Measurements from ENCODE around the gene RNASE7. TPM values are rescaled to one million over a fixed set of nuclear protein-coding genes. Genes with fewer than 3 reads are reported as not detected.

RNASE7 gene
- total RNA-seq, 1 experiment from 2014 or later = not detected

DNA sequence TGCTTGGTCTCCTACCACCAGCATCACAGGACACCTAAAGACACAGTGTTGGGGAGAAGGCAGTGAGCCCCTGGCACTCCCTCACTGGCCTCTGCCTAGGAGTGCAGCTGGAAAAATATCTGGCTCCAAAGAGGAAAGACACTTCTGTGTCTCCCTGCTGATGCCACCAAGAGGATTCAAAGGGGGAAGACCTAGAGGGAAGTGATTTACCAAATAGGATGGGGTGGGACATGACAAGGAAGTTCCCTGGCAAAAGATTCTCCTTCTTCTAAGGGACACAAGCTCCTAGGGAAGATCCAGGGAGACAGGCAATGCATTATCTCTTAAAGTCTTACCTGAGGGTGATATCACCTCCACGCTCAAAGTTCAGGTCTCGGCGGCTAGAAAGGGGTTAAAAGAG lies 23.4 kb upstream of the RNASE7 start:
- Histone ChIP-seq H3K4me1 (ENCODE audit: low read length) (no peaks in the 10 kb centered on the region), H3K36me3 (ENCODE audit: insufficient read depth, low read length) (no peaks in the 10 kb centered on the region), H3K27ac (ENCODE audit: low read length) (no peak overlapping the region), H3K9me2 (replicated peaks; ENCODE audit: insufficient read depth, low read length) (no peaks in the 10 kb centered on the region), H3K79me2 (ENCODE audit: low read length) (no peaks in the 10 kb centered on the region), H4K20me1 (ENCODE audit: insufficient read depth, low read depth, low read length) (no peaks in the 10 kb centered on the region), H2AFZ (ENCODE audit: low read length) (no peak overlapping the region), H3K9me3 (ENCODE audit: low read length) (no peaks in the 10 kb centered on the region), H3K4me3 (ENCODE audit: low read length) (no peak overlapping the region), H3K9ac (ENCODE audit: low read length) (no peak overlapping the region), H3K4me2 (ENCODE audit: low read depth, low read length, poor library complexity, severe bottlenecking) (no peak overlapping the region), H3K27me3 (ENCODE audit: low read length) (no peaks in the 10 kb centered on the region; the same call in 1 of the 2 replicates)
- DNase-seq = no peak

DNA sequence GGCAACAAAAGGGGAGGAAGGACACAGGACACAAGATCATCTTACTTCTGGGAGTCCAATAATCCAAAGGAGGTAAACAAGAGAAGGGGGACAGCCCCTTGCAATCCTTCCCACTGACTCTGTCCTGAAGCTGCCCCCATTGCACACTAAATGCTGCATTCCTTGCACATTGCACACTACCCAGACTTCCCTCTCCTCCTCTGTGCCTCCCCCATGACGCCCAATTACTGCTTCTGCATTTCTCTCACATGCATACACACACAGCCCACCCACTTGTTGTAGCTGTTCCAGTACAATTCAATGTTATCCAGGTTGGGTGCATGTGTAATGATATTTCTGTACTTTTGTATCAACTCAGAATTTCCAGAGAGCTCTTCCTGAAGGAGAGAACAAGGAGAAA lies 22.8 kb upstream of the RNASE7 start:
- Histone ChIP-seq H3K4me1 (ENCODE audit: low read length) (no peaks in the 10 kb centered on the region), H3K79me2 (ENCODE audit: low read length) (no peaks in the 10 kb centered on the region), H3K27ac (ENCODE audit: low read length) (no peak overlapping the region), H3K9me2 (replicated peaks; ENCODE audit: insufficient read depth, low read length) (no peaks in the 10 kb centered on the region), H3K4me2 (ENCODE audit: low read depth, low read length, poor library complexity, severe bottlenecking) (no peak overlapping the region), H4K20me1 (ENCODE audit: insufficient read depth, low read depth, low read length) (no peaks in the 10 kb centered on the region), H3K36me3 (ENCODE audit: insufficient read depth, low read length) (no peaks in the 10 kb centered on the region), H3K9ac (ENCODE audit: low read length) (no peak overlapping the region), H2AFZ (ENCODE audit: low read length) (no peak overlapping the region), H3K4me3 (ENCODE audit: low read length) (no peak overlapping the region), H3K9me3 (ENCODE audit: low read length) (no peaks in the 10 kb centered on the region), H3K27me3 (ENCODE audit: low read length) (no peaks in the 10 kb centered on the region; the same call in 1 of the 2 replicates)
- no peak for DNase-seq

DNA sequence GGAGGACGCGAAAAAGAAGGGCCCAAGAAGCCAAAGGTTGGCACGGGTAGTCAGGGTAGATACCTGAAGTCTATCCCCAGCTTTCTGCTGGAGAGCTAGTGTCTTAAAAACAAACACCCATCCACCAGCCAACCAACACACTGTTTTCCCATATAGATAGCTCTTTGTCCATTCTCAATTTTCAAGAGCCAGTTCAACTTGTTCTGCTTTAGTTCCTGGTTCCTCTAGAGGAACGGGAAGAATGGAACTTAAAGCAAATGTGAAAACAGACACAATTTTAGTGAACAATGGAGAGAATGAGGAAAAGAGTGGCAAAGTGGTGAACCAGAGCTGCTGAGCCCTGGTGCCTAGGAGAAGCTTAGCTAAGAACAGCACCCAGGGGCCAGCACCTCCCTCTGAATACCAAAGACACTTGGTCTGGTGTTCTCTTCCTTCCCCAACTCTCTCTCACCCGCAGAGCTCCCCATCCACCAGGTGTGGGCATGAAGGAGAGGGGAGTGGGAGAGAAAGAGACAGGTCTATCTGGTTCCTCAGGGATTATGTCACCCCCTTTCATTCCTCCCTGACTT lies 21.1 kb upstream of the RNASE7 start:
- DNase-seq = no peak
- Histone ChIP-seq H3K27ac (ENCODE audit: low read length) (no peak overlapping the region), H3K27me3 (ENCODE audit: low read length) (no peaks in the 10 kb centered on the region; the same call in 1 of the 2 replicates), H3K4me3 (ENCODE audit: low read length) (no peak overlapping the region), H3K9me2 (replicated peaks; ENCODE audit: insufficient read depth, low read length) (no peaks in the 10 kb centered on the region), H3K9ac (ENCODE audit: low read length) (no peak overlapping the region), H3K4me1 (ENCODE audit: low read length) (no peaks in the 10 kb centered on the region), H3K36me3 (ENCODE audit: insufficient read depth, low read length) (no peaks in the 10 kb centered on the region), H3K9me3 (ENCODE audit: low read length) (no peaks in the 10 kb centered on the region), H3K79me2 (ENCODE audit: low read length) (no peaks in the 10 kb centered on the region), H3K4me2 (ENCODE audit: low read depth, low read length, poor library complexity, severe bottlenecking) (no peak overlapping the region), H4K20me1 (ENCODE audit: insufficient read depth, low read depth, low read length) (no peaks in the 10 kb centered on the region), H2AFZ (ENCODE audit: low read length) (no peak overlapping the region)

DNA sequence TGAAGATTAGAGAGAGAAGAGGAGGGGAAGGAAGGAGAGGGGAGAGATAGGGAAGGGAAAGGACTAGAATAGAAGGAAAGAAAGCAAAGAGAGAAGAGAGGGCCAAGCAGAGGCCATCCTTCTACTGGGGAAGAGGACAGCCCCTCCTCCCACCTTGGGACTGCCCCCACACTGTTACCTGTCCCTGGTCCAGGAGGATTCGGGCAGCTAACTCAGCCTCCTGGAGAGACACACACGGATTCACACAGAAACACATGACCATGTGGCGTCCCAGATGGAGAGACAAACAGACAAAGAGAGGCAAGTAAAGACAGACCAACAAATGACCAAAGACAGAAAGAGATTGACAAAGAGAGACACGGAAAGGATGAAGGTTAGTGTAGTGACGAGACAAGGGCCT lies 19.5 kb upstream of the RNASE7 start:
- no peak overlapping the region for H3K4me3 ChIP-seq (ENCODE audit: low read length)
- H3K36me3 ChIP-seq (ENCODE audit: insufficient read depth, low read length) = no peaks in the 10 kb centered on the region
- no peak overlapping the region for H3K9ac ChIP-seq (ENCODE audit: low read length)
- H2AFZ ChIP-seq (ENCODE audit: low read length) = no peak overlapping the region
- no peaks in the 10 kb centered on the region for H3K79me2 ChIP-seq (ENCODE audit: low read length)
- H3K4me2 ChIP-seq (ENCODE audit: low read depth, low read length, poor library complexity, severe bottlenecking) = no peak overlapping the region
- DNase-seq = no peak
- H3K9me2 ChIP-seq (replicated peaks; ENCODE audit: insufficient read depth, low read length) = no peaks in the 10 kb centered on the region
- no peaks in the 10 kb centered on the region for H3K4me1 ChIP-seq (ENCODE audit: low read length)
- H4K20me1 ChIP-seq (ENCODE audit: insufficient read depth, low read depth, low read length) = 0 out of 2 replicates have a peak, but pooled peaks cover 3% of the 10 kb centered on the region
- H3K27ac ChIP-seq (ENCODE audit: low read length) = no peak overlapping the region
- no peaks in the 10 kb centered on the region for H3K9me3 ChIP-seq (ENCODE audit: low read length)
- no peaks in the 10 kb centered on the region; the same call in 1 of the 2 replicates for H3K27me3 ChIP-seq (ENCODE audit: low read length)

DNA sequence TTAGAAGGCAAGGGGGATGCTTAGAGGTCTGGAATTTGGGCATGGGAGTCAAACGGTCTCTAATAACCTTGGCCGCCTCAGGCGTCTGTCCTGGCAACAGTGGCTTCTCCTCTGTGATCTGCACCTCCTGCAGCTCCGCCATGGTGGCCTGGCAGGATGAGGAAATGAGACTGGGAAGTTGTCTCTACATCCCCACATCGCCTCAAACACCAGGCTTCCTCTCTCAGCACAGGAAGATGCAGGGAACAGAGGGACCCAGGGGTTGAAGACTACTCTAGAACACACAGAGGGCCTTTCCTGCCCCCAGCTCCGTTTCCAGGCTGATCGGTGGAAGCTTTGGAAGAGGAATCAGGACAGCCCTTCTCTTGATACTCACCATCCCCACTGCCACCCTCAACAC lies 19.0 kb upstream of the RNASE7 start:
- H3K4me3 ChIP-seq (ENCODE audit: low read length) = no peak overlapping the region
- no peaks in the 10 kb centered on the region for H3K4me1 ChIP-seq (ENCODE audit: low read length)
- H2AFZ ChIP-seq (ENCODE audit: low read length) = no peak overlapping the region
- no peaks in the 10 kb centered on the region for H3K9me2 ChIP-seq (replicated peaks; ENCODE audit: insufficient read depth, low read length)
- no peaks in the 10 kb centered on the region; the same call in 1 of the 2 replicates for H3K27me3 ChIP-seq (ENCODE audit: low read length)
- no peak for DNase-seq
- H4K20me1 ChIP-seq (ENCODE audit: insufficient read depth, low read depth, low read length) = 0 out of 2 replicates have a peak, but pooled peaks cover 3% of the 10 kb centered on the region
- no peaks in the 10 kb centered on the region for H3K9me3 ChIP-seq (ENCODE audit: low read length)
- no peaks in the 10 kb centered on the region for H3K36me3 ChIP-seq (ENCODE audit: insufficient read depth, low read length)
- H3K9ac ChIP-seq (ENCODE audit: low read length) = no peak overlapping the region
- H3K27ac ChIP-seq (ENCODE audit: low read length) = no peak overlapping the region
- no peak overlapping the region for H3K4me2 ChIP-seq (ENCODE audit: low read depth, low read length, poor library complexity, severe bottlenecking)
- no peaks in the 10 kb centered on the region for H3K79me2 ChIP-seq (ENCODE audit: low read length)

DNA sequence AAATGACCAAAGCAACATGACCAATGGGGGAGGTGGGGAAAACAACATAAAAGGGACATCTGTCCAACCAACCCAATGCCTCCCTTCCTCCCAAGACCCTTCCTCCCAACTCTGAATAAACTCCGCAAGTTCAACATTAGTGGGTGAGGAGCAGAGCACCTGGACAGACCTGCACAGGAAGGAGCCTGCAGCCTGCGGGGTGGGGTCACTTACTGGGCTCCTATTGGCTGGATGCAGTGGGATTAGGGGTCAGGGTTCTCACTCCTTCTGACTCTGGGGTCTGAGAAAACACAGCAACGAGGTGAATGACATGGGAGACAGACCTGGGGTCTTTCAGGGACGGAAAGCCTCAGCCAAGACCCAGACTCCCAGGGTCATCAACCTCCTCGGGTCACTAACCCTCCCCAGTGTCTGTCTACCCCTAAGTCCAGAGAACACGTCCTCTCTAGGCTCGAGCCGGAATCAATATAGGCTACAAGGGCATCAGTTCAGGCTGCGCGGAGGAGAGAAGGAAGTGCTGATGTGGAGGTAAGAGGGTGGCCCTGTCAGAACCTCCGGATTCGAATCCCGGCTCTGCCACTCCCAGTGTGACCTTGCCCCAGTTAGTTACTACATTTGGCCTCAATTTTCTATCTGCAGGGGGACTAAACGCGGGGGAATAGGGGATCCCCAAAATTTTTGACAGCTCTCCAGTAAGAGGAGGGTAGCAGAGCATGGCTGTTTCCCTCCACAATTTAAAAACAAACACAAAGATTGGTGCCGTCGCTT lies 18.2 kb upstream of the RNASE7 start:
- Histone ChIP-seq H3K36me3 (ENCODE audit: insufficient read depth, low read length) (no peaks in the 10 kb centered on the region), H3K79me2 (ENCODE audit: low read length) (no peaks in the 10 kb centered on the region), H3K4me2 (ENCODE audit: low read depth, low read length, poor library complexity, severe bottlenecking) (no peak overlapping the region), H3K9me3 (ENCODE audit: low read length) (no peaks in the 10 kb centered on the region), H3K9me2 (replicated peaks; ENCODE audit: insufficient read depth, low read length) (no peaks in the 10 kb centered on the region), H3K9ac (ENCODE audit: low read length) (no peak overlapping the region), H3K27ac (ENCODE audit: low read length) (no peak overlapping the region), H2AFZ (ENCODE audit: low read length) (no peak overlapping the region), H3K27me3 (ENCODE audit: low read length) (no peaks in the 10 kb centered on the region; the same call in 1 of the 2 replicates), H3K4me3 (ENCODE audit: low read length) (no peak overlapping the region), H3K4me1 (ENCODE audit: low read length) (no peaks in the 10 kb centered on the region), H4K20me1 (ENCODE audit: insufficient read depth, low read depth, low read length) (0 out of 2 replicates have a peak, but pooled peaks cover 3% of the 10 kb centered on the region)
- no peak for DNase-seq

DNA sequence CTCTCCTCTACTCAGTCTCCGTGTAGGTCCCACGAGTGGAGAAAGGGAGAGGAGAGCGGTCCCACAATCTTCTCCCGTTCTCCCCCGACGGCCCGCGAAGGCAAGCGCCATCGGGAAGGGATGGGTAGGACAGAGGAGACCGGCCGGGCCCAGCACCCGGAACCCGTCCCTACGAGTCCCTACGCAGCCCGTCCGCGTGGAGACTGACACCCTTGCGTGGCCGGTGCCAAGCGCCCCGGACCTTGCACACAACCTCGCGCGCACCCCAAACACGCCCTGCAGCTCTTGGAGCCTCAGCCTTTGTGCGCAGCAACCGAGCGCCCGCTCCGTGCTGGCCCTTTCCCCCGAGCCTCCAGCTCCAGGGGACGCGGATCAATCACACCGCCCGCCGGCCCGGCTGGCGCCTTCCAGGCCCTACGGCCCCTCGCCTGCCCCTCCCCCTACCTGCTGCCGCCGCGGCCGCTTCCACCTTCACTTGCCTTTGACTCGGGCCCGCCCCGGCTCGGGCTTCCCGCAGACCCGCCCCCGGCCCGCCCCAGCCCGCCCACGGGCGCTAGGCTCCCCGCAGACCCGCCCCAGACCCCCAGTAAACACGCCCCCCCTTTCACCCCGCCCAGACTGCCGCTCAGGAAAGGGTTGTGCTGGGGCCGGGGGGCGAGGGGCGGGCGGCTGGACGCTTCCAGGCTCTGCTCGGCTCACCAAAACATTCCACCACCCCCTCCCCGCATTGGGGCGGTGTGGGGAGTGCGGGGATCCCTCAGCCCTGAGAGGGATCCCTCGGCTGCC lies 17.4 kb upstream of the RNASE7 start, which contains the start of gene NDRG2:
NDRG2 (minus strand) TSS at position 477 of the 786 bp plus-strand sequence. CDS start 1,746 bp downstream, outside the sequence.
- Histone ChIP-seq H2AFZ (ENCODE audit: low read length) (no peak within 1 kb of the TSS), H3K36me3 (ENCODE audit: insufficient read depth, low read length) (no peaks in the 10 kb centered on the region), H3K27ac (ENCODE audit: low read length) (no peak within 1 kb of the TSS), H3K9ac (ENCODE audit: low read length) (no peak within 1 kb of the TSS), H3K4me1 (ENCODE audit: low read length) (no peaks in the 10 kb centered on the region), H3K4me2 (ENCODE audit: low read depth, low read length, poor library complexity, severe bottlenecking) (no peak within 1 kb of the TSS), H4K20me1 (ENCODE audit: insufficient read depth, low read depth, low read length) (0 out of 2 replicates have a peak, but pooled peaks cover 3% of the 10 kb centered on the region), H3K9me2 (replicated peaks; ENCODE audit: insufficient read depth, low read length) (no peaks in the 10 kb centered on the region), H3K79me2 (ENCODE audit: low read length) (no peaks in the 10 kb centered on the region), H3K9me3 (ENCODE audit: low read length) (no peaks in the 10 kb centered on the region), H3K27me3 (ENCODE audit: low read length) (no peaks in the 10 kb centered on the region; the same call in 1 of the 2 replicates), H3K4me3 (ENCODE audit: low read length) (no peak within 1 kb of the TSS)
- no peak for DNase-seq
